GM21825 (cell line): ENCODE measurements around the gene THRB.

Source experiments
- ATAC-seq: cut with Tn5 transposase; IDR thresholded peaks from one replicate; pipeline ENCODE4 v1.9.1; 2021; ENCODE audit warnings: mild to moderate bottlenecking, moderate library complexity; ENCODE audit not compliant: unreplicated experiment

THRB gene

DNA sequence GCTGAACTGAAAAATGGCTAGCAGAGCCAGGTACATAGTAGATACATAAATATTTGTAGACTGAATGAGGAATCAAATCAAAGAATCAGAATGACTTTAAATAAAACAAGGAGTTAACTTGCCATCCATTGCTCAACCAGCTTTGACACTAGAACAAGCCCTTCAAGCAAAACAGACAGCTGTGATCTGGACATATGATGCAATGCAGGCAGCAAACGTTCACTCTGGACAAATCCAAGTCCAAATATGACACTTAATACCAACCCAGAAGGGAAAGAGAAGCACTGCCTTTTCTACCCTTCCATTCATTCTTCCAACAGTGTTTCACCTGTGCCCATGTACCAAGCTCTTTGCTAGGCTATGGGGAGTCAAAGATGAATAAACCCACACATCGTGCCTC is 4.5 kb downstream of the THRB start:
- ATAC-seq: no peak

DNA sequence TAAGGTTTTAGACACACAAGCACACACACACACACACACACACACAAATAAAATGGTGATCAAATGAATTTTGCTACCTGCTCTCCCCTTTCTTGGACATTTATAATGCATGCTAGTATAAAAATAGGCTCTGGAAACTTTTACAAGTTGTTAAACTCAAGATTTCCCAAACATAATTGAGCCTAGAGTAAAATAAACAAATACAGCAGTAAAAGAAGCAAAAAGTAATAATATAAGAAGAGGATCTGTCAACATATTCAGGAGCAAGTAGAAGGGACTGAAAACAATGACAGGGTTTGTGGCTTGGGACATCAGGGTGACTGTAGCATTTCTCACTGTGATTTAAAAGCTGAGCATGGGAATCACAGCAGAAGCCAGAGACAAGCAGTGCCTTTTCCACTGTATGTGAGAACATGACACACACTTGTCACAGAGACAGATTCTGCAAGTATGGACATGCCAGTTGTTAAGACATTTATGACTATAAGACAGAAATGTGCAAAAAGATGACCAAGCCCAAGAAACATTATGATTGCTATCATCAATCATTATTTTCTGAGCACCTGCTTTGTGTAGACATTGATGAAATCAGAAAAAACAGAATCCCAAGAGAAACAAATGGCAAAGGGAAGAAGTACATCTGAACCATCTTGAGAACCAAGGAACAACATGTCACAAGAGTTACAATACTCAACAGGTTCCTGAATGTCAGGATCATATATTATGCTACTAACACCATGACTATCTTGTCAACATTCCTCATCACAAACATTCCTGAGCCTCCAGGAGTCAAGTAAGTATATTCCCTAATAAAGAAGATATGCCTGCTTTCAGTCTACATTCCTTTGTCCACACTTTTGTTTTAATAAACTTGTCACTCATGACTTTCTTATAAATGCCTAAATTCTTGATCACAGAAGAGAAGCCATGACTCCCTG is 7.1 kb downstream of the THRB start:
- ATAC-seq: no peak

DNA sequence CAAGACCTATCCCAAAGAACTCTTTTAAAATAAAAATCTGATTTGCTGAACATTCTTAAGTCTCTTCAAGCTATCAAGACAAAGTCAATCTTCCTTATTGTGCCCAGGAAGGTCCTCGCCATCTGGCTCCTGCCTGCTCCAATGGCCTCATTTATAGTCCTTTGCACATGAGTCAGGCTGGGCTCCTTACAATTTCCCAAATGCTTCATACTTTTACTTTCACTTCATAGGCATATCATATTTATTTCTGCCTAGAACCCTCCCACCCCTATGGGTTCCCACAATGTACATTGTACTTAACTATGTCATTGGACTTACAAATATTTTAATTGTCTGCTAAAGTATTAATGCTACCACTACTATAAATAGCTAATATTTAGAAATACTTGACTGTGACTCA is 9.1 kb downstream of the THRB start:
- ATAC-seq: no peak

DNA sequence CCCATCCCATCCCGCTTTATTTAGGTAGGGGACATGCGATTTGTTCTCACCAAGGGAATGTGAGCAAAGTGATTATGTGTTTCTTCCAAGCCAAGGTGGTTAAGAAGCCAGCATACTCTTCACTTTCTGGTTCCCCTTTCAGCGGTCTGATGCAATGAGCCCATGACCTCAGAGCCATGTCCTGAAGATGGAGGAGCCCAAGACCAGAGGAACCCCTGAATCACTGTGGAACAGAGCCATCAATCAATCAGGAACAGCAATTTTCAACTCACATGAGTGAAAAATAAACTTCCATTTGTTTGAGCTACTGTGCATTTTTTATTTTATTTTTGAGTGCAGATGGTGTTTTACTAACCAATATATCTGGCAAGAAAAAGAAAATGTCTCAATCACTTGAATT is 10.8 kb downstream of the THRB start:
- no peak for ATAC-seq

DNA sequence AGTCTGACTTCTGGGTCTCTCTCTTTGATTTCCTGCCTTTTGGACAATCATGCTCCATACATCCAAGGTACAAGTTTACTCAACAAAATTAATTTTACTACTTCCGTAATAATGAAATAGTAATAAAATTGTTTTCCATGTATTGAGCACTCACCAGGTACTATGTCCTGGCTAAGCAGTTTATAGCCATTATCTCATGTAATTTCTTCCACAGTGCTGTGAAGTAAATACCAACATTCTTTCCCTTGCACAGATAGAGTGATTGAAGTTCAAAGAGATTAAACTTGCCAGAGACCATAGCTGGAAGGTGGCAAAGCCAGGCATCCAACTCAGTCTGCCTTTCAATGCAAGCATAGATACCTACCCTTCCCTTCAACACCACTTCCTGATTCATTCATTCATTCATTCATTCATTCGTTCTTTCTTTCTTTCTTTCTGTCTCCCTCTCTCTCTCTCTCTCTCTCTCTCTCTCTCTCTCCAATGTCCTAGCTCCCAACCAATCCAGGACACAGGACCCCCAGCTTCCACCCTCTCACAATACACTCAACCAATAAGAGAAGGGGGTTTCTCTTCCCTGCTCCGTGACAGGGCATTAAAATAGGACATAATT is 12.4 kb downstream of the THRB start:
- no peak for ATAC-seq

DNA sequence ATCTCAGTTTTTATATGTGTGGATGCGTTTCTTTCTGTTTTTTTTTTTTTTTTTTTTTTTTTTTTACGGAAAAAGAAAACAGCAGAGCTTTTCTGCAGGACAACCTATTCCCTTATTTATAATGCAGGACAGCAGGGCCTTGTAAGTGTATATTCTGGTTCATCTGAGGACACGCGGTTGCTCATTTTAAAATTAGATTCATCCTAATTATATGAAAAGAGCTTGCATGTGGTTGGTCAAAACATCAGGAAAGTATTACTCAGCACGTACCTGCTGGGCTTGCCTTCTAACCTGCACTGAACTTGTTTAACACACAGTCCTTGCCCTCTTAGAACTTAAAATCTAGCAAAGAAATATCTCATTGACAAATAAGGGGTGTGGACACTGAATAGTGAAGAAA is 13.5 kb downstream of the THRB start:
- ATAC-seq: no peak

DNA sequence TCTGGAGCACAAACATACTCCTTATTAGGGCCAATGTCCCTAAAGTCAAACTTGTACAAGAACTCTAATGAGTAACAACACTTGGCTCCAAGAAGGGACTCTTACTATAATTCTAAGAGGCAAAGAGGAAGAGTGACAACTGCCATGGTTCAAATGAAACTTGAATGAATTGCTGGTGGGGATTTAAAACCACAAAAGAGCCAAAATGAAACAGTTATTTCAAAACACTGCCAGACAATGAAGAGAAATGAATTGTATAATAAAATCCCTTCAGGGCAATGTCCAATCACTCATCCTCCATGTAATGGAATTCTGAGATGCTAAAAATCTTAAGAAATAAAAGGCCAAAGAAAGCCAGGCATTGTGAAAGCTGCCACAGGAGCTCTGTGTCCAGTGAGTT is 14.2 kb downstream of the THRB start:
- no peak for ATAC-seq

DNA sequence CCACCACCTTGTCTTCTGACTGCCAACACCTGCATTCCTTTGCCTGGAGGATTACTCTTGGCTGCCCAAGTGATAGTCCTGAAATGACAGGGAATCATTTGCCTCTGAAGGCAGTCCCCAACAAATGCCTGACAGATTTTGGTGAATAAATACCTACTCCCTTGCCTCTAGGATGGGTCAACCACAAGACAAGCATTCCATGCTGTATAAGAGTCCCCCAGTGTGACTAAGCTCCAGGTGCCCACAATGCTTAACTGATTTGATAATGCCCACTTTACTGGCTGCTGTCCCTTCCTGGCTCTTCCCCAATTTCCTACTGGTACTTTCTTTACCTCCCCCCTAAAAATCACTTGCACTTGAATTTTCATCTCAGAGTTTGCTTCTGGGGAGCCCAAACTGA is 14.8 kb downstream of the THRB start:
- ATAC-seq: no peak

DNA sequence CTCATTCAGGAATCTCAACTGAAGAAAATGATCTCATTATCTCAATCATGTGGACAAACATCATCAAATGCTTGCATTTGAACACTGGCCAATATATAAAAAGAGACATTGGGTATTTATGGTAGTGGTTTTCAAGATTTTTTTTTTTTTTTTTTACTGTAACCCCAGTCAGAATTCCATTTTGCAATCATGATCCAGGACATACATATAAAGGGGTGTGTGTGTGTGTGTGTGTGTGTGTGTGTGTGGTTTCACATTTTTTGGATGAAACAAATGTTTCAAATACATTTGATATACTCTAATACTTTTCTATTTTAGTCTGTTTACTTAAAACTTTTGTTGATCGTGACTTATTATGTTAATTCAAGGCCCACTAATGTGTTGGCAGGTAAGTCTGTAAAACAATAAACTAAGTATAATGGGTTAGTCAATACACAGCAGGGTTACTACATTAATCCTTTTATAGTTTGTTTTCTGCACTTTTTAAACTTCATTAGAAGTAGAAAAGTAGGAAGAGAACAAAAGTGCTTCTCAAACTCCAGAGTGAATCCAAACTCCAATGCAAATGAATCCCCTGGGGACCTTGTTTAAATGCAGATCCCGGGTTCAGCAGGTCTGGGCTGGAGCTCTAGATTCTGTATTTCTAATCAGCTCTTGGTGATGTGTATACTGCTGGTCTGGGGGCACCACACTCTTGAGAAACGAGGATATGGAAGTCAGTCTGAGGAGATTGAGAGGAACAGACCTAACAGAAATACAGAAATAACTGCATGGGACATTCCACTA is 17.6 kb downstream of the THRB start:
- no peak for ATAC-seq

DNA sequence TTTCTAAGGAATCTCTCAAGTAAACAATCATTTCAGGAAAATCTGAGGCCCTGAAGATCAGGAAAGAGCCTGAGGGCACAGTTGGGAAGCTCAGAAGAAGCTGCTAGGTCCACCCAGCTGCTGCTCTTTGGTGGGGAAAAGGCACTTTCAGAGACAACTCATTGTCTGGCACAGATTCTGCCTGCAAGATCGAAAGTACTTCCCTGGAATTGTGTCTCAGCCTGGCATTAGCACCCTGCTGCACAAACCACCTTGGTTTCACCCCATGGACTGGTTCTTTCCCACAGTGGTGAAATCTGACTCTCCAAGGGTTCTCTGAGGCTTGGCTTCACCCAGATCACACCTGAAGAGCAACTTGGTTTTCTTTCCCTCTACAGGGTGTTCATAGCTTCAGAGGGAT is 18.7 kb downstream of the THRB start:
- no peak for ATAC-seq

DNA sequence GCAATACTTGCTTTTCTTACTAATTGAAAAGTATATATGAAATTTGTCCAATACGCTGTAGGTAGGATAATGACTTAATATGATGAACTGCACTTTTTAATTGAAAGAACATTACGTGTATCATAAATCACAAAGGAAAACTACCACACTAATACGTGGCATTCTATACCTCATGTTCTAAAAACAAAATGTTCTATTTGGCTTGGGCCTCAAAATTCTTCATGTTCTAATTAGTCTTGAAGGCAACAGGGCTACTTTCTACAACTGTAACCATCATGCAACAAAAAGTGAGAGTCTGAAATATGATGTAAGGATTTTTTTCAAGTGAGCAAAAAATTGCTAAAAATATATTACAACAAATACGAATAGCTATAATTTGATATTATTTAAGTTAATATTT is 19.8 kb downstream of the THRB start:
- no peak for ATAC-seq

DNA sequence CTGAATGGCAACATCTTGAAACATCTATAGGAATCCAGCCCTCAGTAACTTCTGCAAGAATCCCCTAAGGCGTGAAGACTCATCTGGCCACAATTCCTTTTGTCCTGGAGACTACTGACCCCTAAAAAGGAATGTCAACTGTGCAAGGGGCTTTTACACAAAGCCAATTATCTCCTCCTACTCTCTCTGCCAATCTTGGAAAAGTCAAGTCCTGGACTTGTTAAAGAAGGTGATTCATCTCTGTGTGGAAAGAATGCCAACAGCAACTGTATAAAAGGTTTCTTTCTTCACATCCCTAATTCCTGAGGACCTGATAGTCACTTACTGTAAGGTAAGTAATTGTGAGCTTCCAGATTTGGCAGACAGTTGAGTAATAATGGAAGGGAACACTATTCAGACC is 22.3 kb downstream of the THRB start:
- no peak for ATAC-seq

DNA sequence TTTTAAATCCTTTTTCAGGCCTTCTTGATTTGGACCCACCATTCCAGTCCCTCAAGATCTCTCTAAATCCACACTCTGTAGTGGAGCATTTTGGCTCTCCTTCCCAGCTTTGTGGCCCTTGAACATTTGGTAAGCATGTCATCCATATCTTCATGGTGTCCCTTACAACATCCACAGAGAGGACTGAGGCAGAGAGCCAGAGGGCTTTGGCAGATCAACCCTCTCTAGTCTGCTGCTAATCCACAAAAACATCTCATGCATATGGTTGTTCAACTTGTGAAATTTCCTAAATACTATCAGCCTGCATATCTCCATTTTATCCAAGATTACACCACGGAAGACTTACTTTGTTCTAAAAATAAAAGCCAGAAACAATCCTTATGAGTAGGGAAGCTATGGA is 23.2 kb downstream of the THRB start:
- no peak for ATAC-seq

DNA sequence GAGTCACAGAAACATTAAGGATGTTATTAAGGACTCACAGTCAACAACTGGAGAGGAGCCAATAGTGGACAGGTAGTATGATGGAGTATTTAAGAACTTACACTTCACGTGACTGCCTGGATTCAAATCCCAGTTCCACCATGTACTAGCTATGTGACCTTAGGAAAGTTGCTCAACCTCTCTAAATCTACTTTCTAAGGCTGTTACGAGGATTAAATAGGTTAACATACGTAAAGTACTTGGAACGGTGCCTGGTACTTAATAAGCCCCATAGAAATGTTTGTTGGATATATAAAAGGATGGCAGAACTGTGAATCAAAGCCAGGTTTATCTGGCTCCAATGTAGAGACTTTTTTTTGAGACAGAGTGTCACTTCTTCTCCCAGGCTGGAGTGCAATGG is 24.4 kb downstream of the THRB start:
- no peak for ATAC-seq

DNA sequence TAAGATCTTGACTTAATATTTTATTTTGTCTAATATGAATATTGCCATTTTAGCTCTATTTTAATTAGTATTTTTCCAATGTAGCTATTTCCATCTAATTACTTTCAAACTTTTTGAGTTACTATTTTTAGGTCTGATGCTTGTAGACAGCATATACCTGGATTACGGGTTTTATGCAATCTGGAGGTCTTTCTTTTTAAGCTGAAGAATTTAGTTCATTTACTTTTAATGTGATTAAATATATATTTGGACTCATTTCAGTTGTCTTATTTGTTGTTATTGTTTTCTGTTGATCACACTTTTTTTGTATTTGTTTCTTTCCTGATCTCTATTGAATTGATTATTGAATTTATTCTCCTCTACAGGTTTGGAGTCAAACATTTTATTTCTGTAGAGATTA is 30.3 kb downstream of the THRB start:
- no peak for ATAC-seq

DNA sequence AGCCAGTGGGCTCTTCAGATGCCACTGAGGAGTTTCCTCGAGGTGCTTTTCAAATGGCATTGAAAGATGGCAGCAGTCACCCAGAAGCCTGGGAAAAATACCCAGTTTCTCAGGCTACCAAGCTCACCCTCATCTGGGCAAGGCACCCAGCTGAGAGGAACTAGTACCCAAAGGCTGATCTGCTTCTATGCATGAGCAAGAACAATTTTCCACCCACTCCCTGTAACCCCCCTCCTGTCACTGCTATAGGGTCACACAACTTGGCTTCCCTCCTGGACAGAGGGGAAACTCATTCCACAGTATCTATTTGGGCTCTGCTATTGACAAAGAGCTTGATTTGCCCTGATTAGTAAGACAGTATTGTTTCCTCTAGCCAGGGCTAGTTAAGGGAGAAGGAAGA is 31.9 kb downstream of the THRB start:
- ATAC-seq: no peak

DNA sequence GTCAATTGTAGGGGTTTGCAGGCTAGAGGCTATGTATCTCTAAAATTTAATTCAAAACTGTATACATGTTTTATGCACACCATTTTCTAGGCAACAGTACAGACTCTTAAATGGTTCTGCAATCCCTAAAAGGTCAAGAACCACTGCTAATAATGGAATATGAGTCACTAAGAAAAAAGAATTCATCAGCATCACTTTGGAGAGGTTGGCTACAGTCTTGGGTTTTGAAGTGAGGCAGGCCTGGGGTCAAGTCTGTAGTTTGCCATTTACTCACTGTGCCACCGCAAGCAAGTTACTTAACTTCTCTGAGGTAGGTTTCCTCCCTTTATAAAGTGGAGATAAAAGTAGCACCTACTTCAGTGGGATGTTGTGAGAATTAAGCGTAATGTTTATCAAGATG is 33.7 kb downstream of the THRB start:
- ATAC-seq: no peak

DNA sequence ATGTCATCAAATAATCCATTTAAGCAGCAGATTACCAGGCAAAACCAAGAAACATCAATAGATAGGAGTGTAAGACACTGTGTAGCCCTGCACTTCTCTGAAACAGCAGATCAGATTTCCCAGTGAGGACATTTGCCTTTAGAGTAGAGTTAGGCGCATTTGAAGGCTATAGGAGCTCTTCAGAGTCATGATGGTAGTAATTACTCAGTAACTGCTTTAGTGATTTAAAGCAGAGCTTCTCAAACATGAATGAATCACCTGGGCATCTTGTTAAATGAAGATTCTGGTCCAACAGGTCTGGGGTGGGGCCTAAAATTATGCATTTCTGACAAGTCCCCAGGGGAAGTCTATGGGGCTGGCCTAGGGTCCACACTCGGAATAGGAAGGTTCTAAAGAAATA is 36.9 kb downstream of the THRB start:
- no peak for ATAC-seq

DNA sequence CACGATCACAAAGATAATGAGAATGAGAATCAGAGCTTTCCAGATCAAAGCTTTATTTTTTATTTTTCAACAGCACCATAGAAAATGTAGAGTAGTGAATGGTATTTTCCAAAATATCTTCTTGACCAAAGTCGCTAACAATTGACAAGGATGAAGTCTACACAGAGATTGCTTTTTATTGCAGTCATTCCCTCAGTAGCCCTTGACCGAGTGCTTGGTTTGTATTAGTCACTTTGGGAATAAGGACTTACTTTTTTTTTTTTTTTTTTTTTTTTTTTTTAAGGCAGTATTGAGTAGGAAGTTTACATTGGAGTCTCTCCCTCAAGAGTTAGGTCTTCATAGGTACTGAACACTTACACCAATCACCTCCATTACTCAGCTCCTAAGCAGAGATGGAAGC is 39.8 kb downstream of the THRB start:
- ATAC-seq: no peak

DNA sequence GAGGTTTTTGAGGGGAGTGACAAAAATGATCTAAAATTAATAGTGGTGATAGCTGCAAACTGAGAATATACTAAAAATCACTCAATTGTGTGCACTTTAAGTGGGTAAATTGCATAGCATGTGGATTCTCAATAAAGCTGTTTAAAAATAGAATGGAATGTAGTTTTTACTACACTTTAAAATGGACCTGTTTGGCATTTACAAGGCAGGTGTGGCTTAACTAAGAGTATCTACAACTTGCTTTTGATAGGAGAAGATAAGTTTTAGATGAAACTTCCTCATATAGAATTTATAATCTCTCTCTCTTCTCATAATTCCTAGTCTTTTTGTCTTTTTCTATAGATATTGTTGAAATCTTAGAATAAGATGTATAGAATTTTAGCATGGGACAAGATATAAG is 40.3 kb downstream of the THRB start:
- ATAC-seq: no peak

DNA sequence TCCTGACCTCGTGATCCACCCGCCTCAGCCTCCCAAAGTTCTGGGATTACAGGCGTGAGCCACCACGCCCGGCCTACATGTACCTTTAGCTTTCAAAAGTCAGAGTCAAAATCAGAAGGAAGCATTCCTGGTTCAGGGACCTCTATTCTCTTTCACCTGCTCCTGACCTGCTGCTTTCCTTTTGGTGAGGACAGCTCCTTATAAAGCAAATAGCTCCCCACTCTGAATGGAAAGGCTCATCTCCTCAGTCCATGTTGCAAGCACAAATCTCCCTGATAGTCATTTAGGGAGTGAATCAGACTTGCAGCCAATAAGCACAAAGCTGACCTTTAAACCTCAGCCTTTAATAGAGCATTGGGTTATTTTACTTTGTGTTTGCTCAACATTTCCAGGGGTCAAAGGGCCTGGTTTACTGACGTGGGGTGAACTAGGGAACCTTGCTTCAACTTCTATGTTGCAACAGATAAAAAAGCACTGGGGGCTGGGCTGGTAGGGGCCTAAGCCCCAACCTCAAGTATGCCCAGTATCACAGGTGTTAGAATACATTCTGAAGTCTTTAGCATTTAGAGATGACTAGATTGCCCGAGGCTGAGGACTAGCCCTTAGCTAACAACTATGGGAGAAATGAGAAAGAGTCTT is 43.1 kb downstream of the THRB start:
- no peak for ATAC-seq
